Epithelial cell of proximal tubule (primary cell): ENCODE results near the gene FRS3. TPM values are rescaled to one million over a fixed set of nuclear protein-coding genes. Genes with fewer than 3 reads are reported as not detected.

Experiments used
- total RNA-seq: library from RNA; depleted of rRNA; stranded (reverse); fragments of >200 nt; gene quantifications from 2 replicates; pipeline ENCODE4 v1.2.3, GENCODE V29; 2015

FRS3 gene
- total RNA-seq, 1 donor from 2014 or later = 6.1 TPM

Other genes with a start within 250 kb of the FRS3 start
- gene FOXP4, start 233.5 kb downstream of the FRS3 start, total RNA-seq = 7.5 and 10.2 TPM in 2 replicates
- 48.5 and 61.2 TPM in 2 replicates for gene MDFI, start 141.4 kb downstream of the FRS3 start, total RNA-seq
- gene TFEB, start 44.3 kb downstream of the FRS3 start, total RNA-seq = 2.4 and 3.3 TPM in 2 replicates
- not detected in 2 replicates for gene PGC, start 32.5 kb downstream of the FRS3 start, total RNA-seq
- 2.2 TPM in 1 of 2 replicates, not detected in the other for gene PRICKLE4, start 882 bp upstream of the FRS3 start, total RNA-seq
- 224 and 302 TPM in 2 replicates for gene TOMM6, start 7.8 kb upstream of the FRS3 start, total RNA-seq
- gene USP49, start 115.5 kb upstream of the FRS3 start, total RNA-seq = 0.94 and 2.7 TPM in 2 replicates
- 20.9 and 27.1 TPM in 2 replicates for gene MED20, start 141.2 kb upstream of the FRS3 start, total RNA-seq
- 8.7 and 27.3 TPM in 2 replicates for gene BYSL, start 141.6 kb upstream of the FRS3 start, total RNA-seq
- gene CCND3, start 161.9 kb upstream of the FRS3 start, total RNA-seq = 45.4 and 54.2 TPM in 2 replicates